Measurements from ENCODE around the gene RAN.
"Not testable (repeated sequence)": the region's sequence is repeated elsewhere in the genome, so short reads cannot be mapped to it uniquely, and the experiment has no call there.

RAN gene

GRCh38 chr12:130878193-130879185 lies 6.6 kb downstream of the RAN start:
- no peak for DNase-seq (ENCODE audit: low read depth in 2 of 2)

- no peak for DNase-seq (ENCODE audit: low read depth in 2 of 2)
Observed at GRCh38 chr12:130879212-130879686, 7.4 kb downstream of the RAN start.

GRCh38 chr12:130879781-130880389 lies 8.0 kb downstream of the RAN start:
- no peak for DNase-seq (ENCODE audit: low read depth in 2 of 2)

- DNase-seq (ENCODE audit: low read depth in 2 of 2): no peak
Observed at GRCh38 chr12:130880411-130880885, 8.6 kb downstream of the RAN start.

- no peak for DNase-seq (ENCODE audit: low read depth in 2 of 2)
Observed at GRCh38 chr12:130881046-130881445, 9.2 kb downstream of the RAN start.

GRCh38 chr12:130881548-130881947 lies 9.7 kb downstream of the RAN start:
- no peak for DNase-seq (ENCODE audit: low read depth in 2 of 2)

GRCh38 chr12:130887190-130887589 lies 15.3 kb downstream of the RAN start:
- DNase-seq (ENCODE audit: low read depth in 2 of 2): not testable (repeated sequence)

GRCh38 chr12:130904064-130904463 lies 32.2 kb downstream of the RAN start:
- no peak for DNase-seq (ENCODE audit: low read depth in 2 of 2)

- not testable (repeated sequence) for DNase-seq (ENCODE audit: low read depth in 2 of 2)
Observed at GRCh38 chr12:130904936-130905455, 33.1 kb downstream of the RAN start.

- no peak for DNase-seq (ENCODE audit: low read depth in 2 of 2)
Observed at GRCh38 chr12:130909111-130909510, 37.2 kb downstream of the RAN start.

GRCh38 chr12:130911193-130911592 lies 39.3 kb downstream of the RAN start:
- DNase-seq (ENCODE audit: low read depth in 2 of 2): no peak

- DNase-seq (ENCODE audit: low read depth in 2 of 2): no peak
Observed at GRCh38 chr12:130911933-130912332, 40.1 kb downstream of the RAN start.

GRCh38 chr12:130916241-130916911 lies 44.5 kb downstream of the RAN start:
- DNase-seq (ENCODE audit: low read depth in 2 of 2): no peak

GRCh38 chr12:130917607-130918006 lies 45.7 kb downstream of the RAN start:
- DNase-seq (ENCODE audit: low read depth in 2 of 2): no peak

GRCh38 chr12:130919086-130919485 lies 47.2 kb downstream of the RAN start:
- no peak for DNase-seq (ENCODE audit: low read depth in 2 of 2)

- DNase-seq (ENCODE audit: low read depth in 2 of 2): no peak
Observed at GRCh38 chr12:130920119-130920703, 48.3 kb downstream of the RAN start.

- DNase-seq (ENCODE audit: low read depth in 2 of 2): no peak
Observed at GRCh38 chr12:130920723-130921381, 49.0 kb downstream of the RAN start.

GRCh38 chr12:130922511-130922953 lies 50.7 kb downstream of the RAN start:
- DNase-seq (ENCODE audit: low read depth in 2 of 2): no peak

- no peak for DNase-seq (ENCODE audit: low read depth in 2 of 2)
Observed at GRCh38 chr12:130924966-130925665, 53.2 kb downstream of the RAN start.

- DNase-seq (ENCODE audit: low read depth in 2 of 2): no peak
Observed at GRCh38 chr12:130925666-130926015, 53.8 kb downstream of the RAN start.

All from stimulated activated CD8-positive, alpha-beta memory T cell treated with anti-CD3 and anti-CD28 coated beads, Interleukin-2, amount 100 ng/mL, for 1 hour (primary cell).